Endodermal cell (in vitro differentiated cells): ENCODE measurements around the gene LRFN2. TPM values are rescaled to one million over a fixed set of nuclear protein-coding genes. Genes with fewer than 3 reads are reported as not detected.
A peak's percentile ranks its signal among the peaks of the same experiment; 100 is the strongest.

Source experiments
- DNase-seq: peaks from one replicate; pipeline ENCODE4 v3.0.0-alpha.2; 2017
- H3K27ac ChIP-seq: 2 replicates; pipeline ENCODE4 v1.5.1; 2013; ENCODE audit warnings: mild to moderate bottlenecking, low read depth, low read length, moderate library complexity
- H3K27me3 ChIP-seq: 2 replicates; pipeline ENCODE4 v1.6.1; 2013; ENCODE audit warnings: mild to moderate bottlenecking, low read length, moderate library complexity; ENCODE audit not compliant: insufficient read depth, control insufficient read depth, poor library complexity, severe bottlenecking
- H3K36me3 ChIP-seq: 2 replicates; pipeline ENCODE4 v1.7.0; 2013; ENCODE audit warnings: mild to moderate bottlenecking, low read length, moderate library complexity; ENCODE audit not compliant: control insufficient read depth, insufficient read depth
- H3K4me1 ChIP-seq: one replicate; pipeline ENCODE4 v1.7.0; 2013; ENCODE audit warnings: low read length; ENCODE audit not compliant: control insufficient read depth, insufficient read depth
- H3K4me3 ChIP-seq: 2 replicates; pipeline ENCODE4 v1.5.1; 2013; ENCODE audit warnings: mild to moderate bottlenecking, low read length, moderate library complexity
- H3K9ac ChIP-seq: 2 replicates; pipeline ENCODE4 v1.6.1; 2013; ENCODE audit warnings: mild to moderate bottlenecking, low read length, moderate library complexity; ENCODE audit not compliant: poor library complexity, severe bottlenecking; ENCODE audit errors: extremely low read depth
- H3K9me3 ChIP-seq: 2 replicates; pipeline ENCODE4 v1.6.1; 2013; ENCODE audit warnings: mild to moderate bottlenecking, low read length, moderate library complexity; ENCODE audit not compliant: control insufficient read depth
- H3K27ac Mint-ChIP-seq: 2 replicates; pipeline ENCODE4 v1.8.0; 2020; ENCODE audit warnings: mixed read lengths
- H3K27me3 Mint-ChIP-seq: 2 replicates; pipeline ENCODE4 v1.8.0; 2021; ENCODE audit warnings: mild to moderate bottlenecking, mixed read lengths; ENCODE audit not compliant: insufficient read depth
- H3K36me3 Mint-ChIP-seq: 2 replicates; pipeline ENCODE4 v1.8.0; 2020; ENCODE audit warnings: low read depth, mixed read lengths
- H3K4me1 Mint-ChIP-seq: 2 replicates; pipeline ENCODE4 v1.8.0; 2020; ENCODE audit warnings: mixed read lengths
- H3K4me3 Mint-ChIP-seq: 2 replicates; pipeline ENCODE4 v1.8.0; 2020; ENCODE audit warnings: mild to moderate bottlenecking, moderate library complexity, mixed read lengths
- H3K9me3 Mint-ChIP-seq: 2 replicates; pipeline ENCODE4 v1.8.0; 2020; ENCODE audit warnings: mild to moderate bottlenecking, mixed read lengths
- CTCF ChIP-seq: fragments of 200-600 bp; sonication (generic); conservative IDR thresholded peaks from 2 replicates; pipeline ENCODE4 v1.5.0; 2021; ENCODE audit warnings: antibody characterized with exemption, mild to moderate bottlenecking
- WGBS, 2 experiments: methylation state at CpG; one replicate each; pipeline versions ENCODE4 v1.1.5 to v1.1.7; 2013; ENCODE audit warnings: missing lambda C conversion rate in 2 of 2, mixed read lengths in 1 of 2; ENCODE audit not compliant: insufficient coverage in 1 of 2, insufficient read length in 1 of 2; 5-methylcytosine and 5-hydroxymethylcytosine counted together
- total RNA-seq, 2 donors: library from RNA; stranded (reverse); fragmentation: NEBNext Ultra II Directional in 1 of 2; extraction: Animal tissue kit (Norgen Biotek cat#: 25700) in 1 of 2; gene quantifications; 2 replicates in 1 of 2; 3 replicates in 1 of 2; pipeline ENCODE4 v1.2.1, GENCODE V29; 2021

The LRFN2 gene
- total RNA-seq, 2 donors from 2014 or later = 0.15 TPM; not detected in 1

GRCh38 chr6:40427196-40427595 lies 160.0 kb downstream of the LRFN2 start:
- DNase-seq = no peak
- no peaks in the 10 kb centered on the region for H3K27me3 ChIP-seq

GRCh38 chr6:40426346-40427066 lies 160.7 kb downstream of the LRFN2 start:
- H3K27ac ChIP-seq = no peak overlapping the region
- WGBS, 2 experiments = 93 to 100% methylated on average over 2 to 7 of the region's 7 CpGs
- TF ChIP-seq CTCF = no peak
- no peak overlapping the region for H3K27ac Mint-ChIP-seq
- no peak overlapping the region for H3K4me3 ChIP-seq
- H3K27me3 Mint-ChIP-seq = no peaks in the 10 kb centered on the region
- no peaks in the 10 kb centered on the region for H3K4me1 ChIP-seq
- no peaks in the 10 kb centered on the region for H3K9me3 ChIP-seq
- H3K36me3 ChIP-seq = no peaks in the 10 kb centered on the region
- H3K9me3 Mint-ChIP-seq = no peaks in the 10 kb centered on the region
- no peak overlapping the region for H3K4me3 Mint-ChIP-seq
- H3K9ac ChIP-seq = no peak overlapping the region
- H3K4me1 Mint-ChIP-seq = no peaks in the 10 kb centered on the region
- DNase-seq = no peak
- H3K36me3 Mint-ChIP-seq = no peaks in the 10 kb centered on the region
- H3K27me3 ChIP-seq = no peaks in the 10 kb centered on the region

More at GRCh38 chr6:40427196-40427595, 160.0 kb downstream of the LRFN2 start:
- Histone ChIP-seq H3K36me3 (no peaks in the 10 kb centered on the region), H3K27ac (no peak overlapping the region), H3K4me1 (no peaks in the 10 kb centered on the region), H3K9ac (no peak overlapping the region), H3K9me3 (no peaks in the 10 kb centered on the region), H3K4me3 (no peak overlapping the region)
- Mint-ChIP-seq H3K4me3 (no peak overlapping the region), H3K36me3 (no peaks in the 10 kb centered on the region), H3K9me3 (no peaks in the 10 kb centered on the region), H3K4me1 (no peaks in the 10 kb centered on the region), H3K27me3 (no peaks in the 10 kb centered on the region), H3K27ac (no peak overlapping the region)
- 90 to 96% methylated on average over 3 of the region's 3 CpGs for WGBS, 2 experiments
- TF ChIP-seq CTCF = no peak

- Histone ChIP-seq H3K9ac (no peak overlapping the region), H3K27ac (peak overlapping the region; percentile 58), H3K36me3 (no peaks in the 10 kb centered on the region), H3K9me3 (no peaks in the 10 kb centered on the region), H3K27me3 (no peaks in the 10 kb centered on the region), H3K4me1 (no peaks in the 10 kb centered on the region), H3K4me3 (no peak overlapping the region)
- no peak for TF ChIP-seq CTCF
- 93 to 100% methylated on average over 1 to 4 of the region's 4 CpGs for WGBS, 2 experiments
- Mint-ChIP-seq H3K27ac (no peak overlapping the region), H3K27me3 (peaks cover 1% of the 10 kb centered on the region), H3K4me3 (no peak overlapping the region), H3K36me3 (no peaks in the 10 kb centered on the region), H3K4me1 (peaks cover 8% of the 10 kb centered on the region), H3K9me3 (no peaks in the 10 kb centered on the region)
- no peak for DNase-seq
Measured at GRCh38 chr6:40425192-40425919, 161.8 kb downstream of the LRFN2 start.
